BE2C (cell line): ENCODE measurements around the gene TMED8.

Experiments used
- DNase-seq: peaks from one replicate; pipeline ENCODE4 v3.0.0-alpha.2; 2020
- H3K27me3 ChIP-seq: fragments of 250-450 bp; sonication (Bioruptor Pico); 2 replicates; pipeline ENCODE4 v1.5.1; 2020; ENCODE audit warnings: mild to moderate bottlenecking
- H3K36me3 ChIP-seq: fragments of 250-450 bp; sonication (Bioruptor Pico); 2 replicates; pipeline ENCODE4 v1.5.1; 2020; ENCODE audit warnings: mild to moderate bottlenecking
- H3K4me1 ChIP-seq: fragments of 250-450 bp; sonication (Bioruptor Pico); 2 replicates; pipeline ENCODE4 v1.5.1; 2020
- H3K4me3 ChIP-seq: 2 replicates; pipeline ENCODE4 v1.5.1; 2011; ENCODE audit warnings: low read depth, low read length
- H3K9me3 ChIP-seq: fragments of 250-450 bp; sonication (Bioruptor Pico); 2 replicates; pipeline ENCODE4 v1.5.1; 2020
- TF ChIP-seq, protein P1 (sequence below): IDR thresholded peaks from 2 replicates; pipeline ENCODE4 v1.5.1; 2012; ENCODE audit warnings: mild to moderate bottlenecking, low read depth, low read length

TMED8 gene

DNA sequence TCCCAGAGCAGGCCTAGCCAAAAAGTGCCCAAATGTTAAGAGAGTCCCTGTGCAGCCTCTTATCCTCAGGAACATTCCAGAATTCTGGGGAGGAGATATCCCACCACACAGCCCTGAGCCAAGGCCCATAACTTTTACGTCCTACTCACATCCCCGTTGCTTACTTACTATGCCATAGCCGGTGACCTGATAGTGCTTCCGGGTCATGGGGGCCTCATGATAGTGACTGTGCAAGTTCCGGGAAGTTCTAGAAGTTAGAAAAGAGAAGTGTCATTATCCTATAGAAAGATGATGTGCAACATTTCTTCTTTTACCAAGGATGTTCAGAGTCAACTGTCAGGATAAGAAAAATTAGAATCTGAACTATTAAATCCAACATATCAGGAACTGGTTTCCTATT is 90.3 kb downstream of the TMED8 start:
- no peak overlapping the region for H3K4me3 ChIP-seq
- no peaks in the 10 kb centered on the region for H3K27me3 ChIP-seq
- H3K36me3 ChIP-seq, result peaks cover 17% of the 10 kb centered on the region
- no peaks in the 10 kb centered on the region for H3K4me1 ChIP-seq
- no peaks in the 10 kb centered on the region for H3K9me3 ChIP-seq
- TF ChIP-seq, protein P1, sequence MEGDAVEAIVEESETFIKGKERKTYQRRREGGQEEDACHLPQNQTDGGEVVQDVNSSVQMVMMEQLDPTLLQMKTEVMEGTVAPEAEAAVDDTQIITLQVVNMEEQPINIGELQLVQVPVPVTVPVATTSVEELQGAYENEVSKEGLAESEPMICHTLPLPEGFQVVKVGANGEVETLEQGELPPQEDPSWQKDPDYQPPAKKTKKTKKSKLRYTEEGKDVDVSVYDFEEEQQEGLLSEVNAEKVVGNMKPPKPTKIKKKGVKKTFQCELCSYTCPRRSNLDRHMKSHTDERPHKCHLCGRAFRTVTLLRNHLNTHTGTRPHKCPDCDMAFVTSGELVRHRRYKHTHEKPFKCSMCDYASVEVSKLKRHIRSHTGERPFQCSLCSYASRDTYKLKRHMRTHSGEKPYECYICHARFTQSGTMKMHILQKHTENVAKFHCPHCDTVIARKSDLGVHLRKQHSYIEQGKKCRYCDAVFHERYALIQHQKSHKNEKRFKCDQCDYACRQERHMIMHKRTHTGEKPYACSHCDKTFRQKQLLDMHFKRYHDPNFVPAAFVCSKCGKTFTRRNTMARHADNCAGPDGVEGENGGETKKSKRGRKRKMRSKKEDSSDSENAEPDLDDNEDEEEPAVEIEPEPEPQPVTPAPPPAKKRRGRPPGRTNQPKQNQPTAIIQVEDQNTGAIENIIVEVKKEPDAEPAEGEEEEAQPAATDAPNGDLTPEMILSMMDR, result no peak
- DNase-seq, result no peak
